HG03135 (cell line): Measurements from ENCODE around the gene PRICKLE2.

Experiments used
- ATAC-seq: cut with Tn5 transposase; IDR thresholded peaks from one replicate; pipeline ENCODE4 v1.9.1; 2021; ENCODE audit warnings: mild to moderate bottlenecking, moderate library complexity; ENCODE audit not compliant: unreplicated experiment

PRICKLE2 gene

GRCh38 chr3:64134882-64135281 is 90.4 kb downstream of the PRICKLE2 start:
- no peak for ATAC-seq

GRCh38 chr3:64133987-64134386 is 91.3 kb downstream of the PRICKLE2 start:
- ATAC-seq: no peak

GRCh38 chr3:64133272-64133671 is 92.0 kb downstream of the PRICKLE2 start:
- ATAC-seq: no peak

- ATAC-seq: no peak
Measured at GRCh38 chr3:64131725-64132469, 93.4 kb downstream of the PRICKLE2 start.

GRCh38 chr3:64130436-64130835 is 94.8 kb downstream of the PRICKLE2 start:
- no peak for ATAC-seq

GRCh38 chr3:64129581-64129980 is 95.7 kb downstream of the PRICKLE2 start:
- ATAC-seq: no peak

- ATAC-seq: no peak
Measured at GRCh38 chr3:64129106-64129505, 96.2 kb downstream of the PRICKLE2 start.

- ATAC-seq: no peak
Measured at GRCh38 chr3:64125561-64125960, 99.7 kb downstream of the PRICKLE2 start.

- no peak for ATAC-seq
Measured at GRCh38 chr3:64123931-64124330, 101.3 kb downstream of the PRICKLE2 start.

- no peak for ATAC-seq
Measured at GRCh38 chr3:64122476-64122875, 102.8 kb downstream of the PRICKLE2 start.

- no peak for ATAC-seq
Measured at GRCh38 chr3:64121750-64122311, 103.4 kb downstream of the PRICKLE2 start.

GRCh38 chr3:64120876-64121275 is 104.4 kb downstream of the PRICKLE2 start:
- ATAC-seq: no peak

- ATAC-seq: no peak
Measured at GRCh38 chr3:64117483-64117882, 107.8 kb downstream of the PRICKLE2 start.

GRCh38 chr3:64114651-64115050 is 110.6 kb downstream of the PRICKLE2 start:
- ATAC-seq: no peak

- ATAC-seq: no peak
Measured at GRCh38 chr3:64111872-64112271, 113.4 kb downstream of the PRICKLE2 start.

GRCh38 chr3:64111083-64111482 is 114.2 kb downstream of the PRICKLE2 start:
- no peak for ATAC-seq

GRCh38 chr3:64110071-64110470 is 115.2 kb downstream of the PRICKLE2 start:
- ATAC-seq: no peak

GRCh38 chr3:64109438-64109837 is 115.8 kb downstream of the PRICKLE2 start:
- no peak for ATAC-seq

- no peak for ATAC-seq
Measured at GRCh38 chr3:64108784-64109317, 116.4 kb downstream of the PRICKLE2 start.

GRCh38 chr3:64108231-64108630 is 117.0 kb downstream of the PRICKLE2 start:
- no peak for ATAC-seq

GRCh38 chr3:64107190-64107589 is 118.1 kb downstream of the PRICKLE2 start:
- no peak for ATAC-seq

- ATAC-seq: no peak
Measured at GRCh38 chr3:64105816-64106215, 119.5 kb downstream of the PRICKLE2 start.
